NCI-H226 (cell line): ENCODE measurements around the gene NXN.
"Not testable (repeated sequence)": the region's sequence is repeated elsewhere in the genome, so short reads cannot be mapped to it uniquely, and the experiment has no call there.

Experiments
- DNase-seq: peaks from one replicate; pipeline ENCODE4 v3.0.0-alpha.2; 2015

The NXN gene

GRCh38 chr17:951325-952132 lies 28.0 kb downstream of the NXN start:
- peak; percentile 97 for DNase-seq

GRCh38 chr17:949623-950303 lies 29.8 kb downstream of the NXN start:
- DNase-seq: no peak

- DNase-seq: no peak
Observed at GRCh38 chr17:948284-948852, 31.2 kb downstream of the NXN start.

- DNase-seq: no peak
Observed at GRCh38 chr17:946510-947236, 32.9 kb downstream of the NXN start.

- DNase-seq: no peak
Observed at GRCh38 chr17:945672-946071, 33.9 kb downstream of the NXN start.

GRCh38 chr17:944266-944826 lies 35.2 kb downstream of the NXN start:
- no peak for DNase-seq

- DNase-seq: no peak
Observed at GRCh38 chr17:935485-935884, 44.1 kb downstream of the NXN start.

GRCh38 chr17:933312-934073 lies 46.1 kb downstream of the NXN start:
- peak; percentile 97 for DNase-seq

GRCh38 chr17:930258-930657 lies 49.3 kb downstream of the NXN start:
- no peak for DNase-seq

GRCh38 chr17:929586-929985 lies 50.0 kb downstream of the NXN start:
- no peak for DNase-seq

- peak; percentile 98 for DNase-seq
Observed at GRCh38 chr17:927611-928461, 51.7 kb downstream of the NXN start.

- no peak for DNase-seq
Observed at GRCh38 chr17:925817-926216, 53.8 kb downstream of the NXN start.

- DNase-seq: no peak
Observed at GRCh38 chr17:924711-925475, 54.7 kb downstream of the NXN start.

- not testable (repeated sequence) for DNase-seq
Observed at GRCh38 chr17:924306-924705, 55.3 kb downstream of the NXN start.

- DNase-seq: no peak
Observed at GRCh38 chr17:923633-924032, 55.9 kb downstream of the NXN start.

- peak; percentile 37 for DNase-seq
Observed at GRCh38 chr17:921161-921560, 58.4 kb downstream of the NXN start.

GRCh38 chr17:920190-920589 lies 59.4 kb downstream of the NXN start:
- DNase-seq: no peak

GRCh38 chr17:917941-918740 lies 61.4 kb downstream of the NXN start:
- no peak for DNase-seq

- DNase-seq: no peak
Observed at GRCh38 chr17:917391-917811, 62.2 kb downstream of the NXN start.

- no peak for DNase-seq
Observed at GRCh38 chr17:916315-916714, 63.3 kb downstream of the NXN start.
